CD1c-positive myeloid dendritic cell (primary cell): Measurements from ENCODE around the gene GPR78.
"Not testable (repeated sequence)": the region's sequence is repeated elsewhere in the genome, so short reads cannot be mapped to it uniquely, and the experiment has no call there.

ENCODE experiments used
- DNase-seq: peaks from one replicate; pipeline ENCODE4 v3.0.0-alpha.2; 2016; ENCODE audit errors: extremely low spot score

GPR78 gene

DNA sequence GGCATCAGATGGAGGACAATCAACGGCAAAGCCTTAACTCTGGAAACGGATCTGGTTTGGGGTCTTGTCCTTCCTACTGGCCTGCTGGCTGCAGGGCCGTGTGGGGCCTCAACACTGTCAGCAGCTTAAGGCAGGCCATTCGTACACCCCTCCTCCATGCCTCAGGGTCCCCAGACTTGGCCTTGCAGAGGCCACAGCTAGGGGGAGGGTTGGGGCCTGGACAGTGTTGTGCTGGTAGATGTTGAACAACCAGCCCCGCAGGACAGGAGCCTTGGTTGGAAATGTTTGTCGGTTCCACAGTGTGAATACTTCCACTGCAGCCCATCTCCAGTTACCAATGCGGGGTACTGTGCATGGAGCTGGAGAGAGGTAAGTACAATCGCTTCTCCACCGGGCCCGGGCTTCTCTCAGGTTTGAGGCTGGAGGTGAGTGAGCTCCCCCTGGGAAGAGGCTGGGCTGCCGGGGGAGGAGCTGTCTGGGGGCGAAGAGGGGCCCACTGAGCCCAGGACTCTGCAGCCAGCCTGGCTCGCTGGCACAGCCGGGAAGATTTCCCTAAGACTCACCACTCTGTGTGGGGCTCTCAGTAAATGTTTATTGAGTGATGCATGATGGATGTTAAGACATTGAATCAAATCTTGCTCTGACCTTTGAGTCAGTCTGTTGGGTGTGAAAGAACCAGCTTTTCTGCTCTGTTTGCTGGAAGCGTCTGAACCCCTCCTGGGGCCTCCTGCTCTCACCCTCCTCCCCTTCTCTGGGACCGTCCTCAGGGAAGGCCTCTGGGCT is 19.7 kb upstream of the GPR78 start:
- no peak for DNase-seq

DNA sequence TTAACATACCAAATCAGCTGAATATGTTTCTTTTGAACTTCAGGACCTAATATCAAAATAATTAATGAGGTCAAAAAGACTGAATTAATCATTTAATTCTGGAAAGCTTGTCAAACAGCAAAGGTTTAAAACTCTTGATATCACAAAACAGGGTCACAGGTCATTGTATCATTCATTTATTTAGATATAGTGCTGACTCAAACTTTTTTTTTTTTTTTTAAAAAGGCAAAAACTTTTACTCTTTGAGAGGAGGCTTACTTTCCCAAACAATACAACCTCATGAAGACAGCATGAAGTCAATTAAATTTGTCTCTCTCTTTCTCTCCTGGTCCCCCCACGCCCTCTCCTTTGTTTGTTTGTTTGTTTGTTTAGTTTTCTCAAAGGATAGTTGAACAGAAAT is 15.6 kb upstream of the GPR78 start:
- DNase-seq = no peak

DNA sequence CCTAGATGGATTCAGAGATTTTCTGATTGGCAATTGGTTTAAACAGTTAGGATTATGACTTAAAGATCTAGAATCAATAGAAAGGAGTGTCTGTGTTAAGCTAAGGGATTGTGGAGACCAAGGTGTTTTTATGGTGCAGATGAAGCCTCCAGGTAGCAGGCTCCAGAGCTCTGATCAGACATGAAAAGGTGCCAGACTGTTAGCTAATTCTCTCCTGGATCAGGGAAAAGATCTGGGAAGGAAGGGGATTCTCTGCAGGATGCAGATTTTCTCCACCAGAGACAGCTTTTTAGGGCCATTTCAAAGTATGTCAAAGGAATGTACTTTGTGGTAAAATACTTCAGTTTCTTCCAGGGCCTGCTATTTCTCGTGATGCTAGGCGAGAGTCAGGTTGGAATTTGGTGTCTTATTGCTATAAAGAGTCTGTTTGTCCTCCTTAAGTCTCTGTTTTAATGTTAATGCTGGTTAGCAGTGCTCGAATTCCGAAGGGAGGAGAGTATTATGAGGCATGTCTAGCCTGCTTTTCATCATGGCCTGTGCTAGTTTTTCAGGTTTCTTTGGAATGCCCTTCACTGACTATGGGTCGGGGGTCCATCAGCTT is 12.0 kb upstream of the GPR78 start:
- DNase-seq = no peak

DNA sequence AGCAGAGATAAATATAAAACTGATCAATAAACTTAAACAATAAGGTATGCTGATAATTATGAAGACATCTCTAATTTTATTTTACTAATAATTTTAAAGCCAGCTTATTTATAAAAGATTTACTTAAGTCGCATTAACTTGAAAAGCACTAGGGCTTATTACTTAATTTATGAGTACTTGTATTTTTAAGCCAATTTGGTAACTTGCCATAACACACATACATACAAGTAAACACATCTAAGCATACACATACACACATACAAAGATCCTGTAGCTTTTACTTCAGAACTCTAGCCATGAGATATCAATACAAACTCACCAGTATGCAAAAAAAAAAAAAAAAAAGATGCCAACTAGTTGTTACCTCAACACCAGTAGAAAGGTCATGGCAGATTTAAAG is 10.0 kb upstream of the GPR78 start:
- no peak for DNase-seq

DNA sequence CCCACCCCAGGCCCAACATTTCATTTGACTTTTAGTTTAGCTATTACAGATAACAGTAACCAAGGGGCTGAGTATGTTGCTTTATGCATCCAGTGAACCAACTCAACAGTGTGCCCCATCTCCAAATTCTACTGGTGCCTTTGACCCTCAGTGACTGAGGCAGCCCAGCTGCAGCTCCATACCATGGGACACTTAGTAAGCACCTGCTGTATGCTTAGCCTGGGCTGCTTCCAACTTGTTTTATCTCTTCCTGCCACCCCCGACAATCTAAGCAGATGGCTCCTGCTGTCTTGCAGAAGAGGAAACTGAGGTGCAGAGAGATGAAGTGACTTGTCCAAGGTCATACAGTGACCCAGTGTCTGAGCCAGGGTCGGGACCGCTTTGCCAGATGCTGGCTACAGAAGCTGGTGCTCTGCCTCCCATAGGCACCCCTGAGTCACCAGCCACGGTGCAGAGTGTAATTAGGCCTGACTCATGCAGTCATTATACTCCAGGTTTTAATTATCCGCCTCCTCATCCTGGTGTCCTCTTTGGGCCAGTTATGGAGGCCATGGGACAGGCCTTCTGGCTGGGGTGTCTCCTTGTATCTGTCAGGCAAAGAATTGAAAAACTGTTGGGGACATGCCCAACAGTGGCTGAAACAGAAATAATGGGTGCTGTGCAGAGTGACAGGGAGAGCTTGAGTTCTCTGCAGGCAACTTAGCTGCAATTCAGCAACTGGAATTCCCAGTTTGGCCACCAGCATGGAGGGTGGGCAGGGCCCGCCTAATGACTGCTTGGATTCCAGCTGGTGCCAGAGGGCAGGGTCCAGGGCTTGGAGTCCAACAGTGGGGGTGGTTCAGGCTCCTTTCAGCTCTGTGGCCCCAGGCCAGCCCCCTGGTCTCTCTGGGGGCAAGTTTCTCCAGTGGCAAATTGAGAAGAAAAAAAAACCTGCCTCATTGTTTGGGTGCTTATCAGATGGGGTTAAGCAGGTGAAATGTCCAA is 8.2 kb upstream of the GPR78 start:
- no peak for DNase-seq

DNA sequence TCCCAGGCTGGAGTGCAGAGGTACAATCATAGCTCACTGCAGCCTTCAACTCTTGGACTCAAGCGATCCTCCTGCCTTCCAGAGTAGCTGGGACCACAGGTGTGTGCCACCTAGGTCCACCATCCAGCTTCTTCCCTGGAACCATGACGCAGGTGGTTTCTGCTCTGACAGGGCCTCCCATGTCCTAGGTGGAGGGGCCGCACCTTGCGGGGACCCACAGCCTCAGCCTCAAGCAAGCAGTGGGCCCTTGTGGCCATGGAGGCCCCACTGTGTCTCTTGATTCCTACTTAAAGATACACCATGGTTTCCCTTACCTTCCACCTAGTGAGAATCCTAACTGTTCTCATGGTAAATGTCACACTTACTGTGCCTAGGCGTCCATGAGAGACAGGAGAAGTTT is 6.9 kb upstream of the GPR78 start:
- DNase-seq = no peak

DNA sequence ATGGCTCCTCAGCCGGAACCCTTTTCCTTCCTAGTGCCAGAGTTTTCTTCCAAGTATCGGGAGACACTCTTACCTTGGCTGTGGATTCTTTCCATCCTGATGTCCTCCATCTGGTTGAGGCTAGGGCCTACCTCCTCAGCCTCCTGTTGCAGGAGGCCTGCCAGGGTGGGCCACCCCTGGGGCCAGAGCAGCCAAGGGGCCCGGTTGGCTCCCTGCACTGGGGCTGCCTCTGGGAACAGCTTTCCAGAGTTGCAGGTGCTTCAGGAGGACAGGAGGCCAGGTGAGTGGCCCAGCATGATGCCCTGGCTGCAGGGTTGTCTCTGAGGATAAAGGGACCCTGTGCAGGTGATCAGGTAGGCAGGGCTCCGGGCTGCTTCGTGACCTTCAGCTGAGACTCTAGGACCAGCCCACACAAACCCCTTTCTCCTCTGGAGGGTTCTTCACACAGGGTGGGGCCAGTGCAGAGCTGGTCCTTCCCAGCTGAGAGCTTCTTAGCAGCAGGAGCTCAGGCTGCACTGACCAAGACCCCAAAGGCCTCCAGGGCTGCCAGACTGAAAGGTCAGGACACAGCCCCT is 5.3 kb upstream of the GPR78 start:
- DNase-seq = no peak

DNA sequence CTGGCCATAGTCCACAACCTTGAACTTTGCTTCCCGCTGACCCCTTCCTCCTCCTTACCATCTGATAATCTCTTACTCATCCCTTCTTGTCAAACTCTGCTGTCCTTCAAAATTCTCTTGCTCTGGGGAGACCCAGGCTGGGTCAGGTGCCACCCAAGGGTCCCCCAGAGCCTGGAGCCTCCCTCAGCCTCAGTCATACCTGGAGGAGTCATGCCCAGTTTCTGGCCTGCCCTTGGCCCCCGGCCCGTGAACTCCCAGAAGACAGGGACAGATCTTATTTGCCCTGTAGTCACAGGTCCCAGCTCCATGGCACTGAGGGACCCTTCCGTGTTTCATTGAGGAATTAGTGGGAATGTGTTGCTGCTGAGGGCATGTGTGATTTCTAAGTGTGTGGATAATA is 4.7 kb upstream of the GPR78 start:
- no peak for DNase-seq

DNA sequence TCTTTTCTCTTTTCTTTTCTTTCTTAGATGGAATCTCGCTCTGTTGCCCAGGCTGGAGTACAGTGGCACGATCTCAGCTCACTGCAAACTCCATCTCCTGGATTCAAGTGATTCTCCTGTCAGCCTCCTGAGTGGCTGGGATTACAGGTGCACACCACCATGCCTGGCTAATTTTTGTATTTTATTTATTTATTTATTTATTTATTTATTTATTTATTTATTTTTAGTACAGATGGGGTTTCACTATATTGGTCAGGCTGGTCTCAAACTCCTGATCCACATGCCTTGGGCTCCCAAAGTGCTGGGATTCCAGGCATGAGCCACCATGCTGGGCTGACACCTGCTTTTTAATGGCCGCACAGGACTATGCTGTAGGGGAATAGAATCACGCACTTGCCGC is 3.6 kb upstream of the GPR78 start:
- DNase-seq = not testable (repeated sequence)

DNA sequence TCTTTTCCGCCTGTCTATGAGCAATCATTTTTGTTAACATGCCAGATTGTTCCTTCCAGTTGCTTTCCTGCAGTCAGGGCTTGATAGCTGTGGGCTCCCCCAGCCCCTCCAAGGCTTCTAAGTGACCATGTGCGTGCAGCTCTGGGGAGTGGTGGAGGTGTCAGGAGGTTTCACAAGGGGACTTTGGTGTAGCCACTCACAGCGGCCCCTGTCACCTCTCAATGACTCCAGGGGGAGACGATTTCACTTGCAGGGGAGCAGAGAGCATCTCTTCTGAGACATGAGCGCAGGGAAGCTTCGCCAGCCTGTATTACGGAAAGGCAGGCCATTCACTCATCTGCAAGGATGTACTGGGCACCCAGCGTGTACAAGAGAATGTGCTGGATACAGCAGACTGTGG is 3.1 kb upstream of the GPR78 start:
- DNase-seq = no peak

DNA sequence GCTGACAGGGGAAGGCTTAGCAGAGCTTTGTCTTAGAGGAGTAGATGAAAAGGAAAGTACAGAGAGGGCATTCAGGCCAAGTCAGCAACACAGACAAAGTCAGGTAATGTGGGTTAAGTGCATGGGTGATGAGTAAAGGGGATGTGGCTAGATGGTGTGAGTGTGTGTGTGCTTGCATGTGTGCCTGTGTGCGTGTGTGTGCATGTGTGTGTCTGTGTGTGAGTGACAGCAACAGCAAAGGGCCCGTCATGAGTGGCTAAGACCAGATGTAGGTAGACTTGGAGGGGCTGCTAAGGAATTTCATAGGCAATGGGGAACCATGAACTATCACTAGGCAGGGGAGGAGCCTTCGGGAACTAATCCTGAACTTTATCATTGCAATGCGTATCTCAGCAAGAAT is 2.2 kb upstream of the GPR78 start:
- DNase-seq = no peak

DNA sequence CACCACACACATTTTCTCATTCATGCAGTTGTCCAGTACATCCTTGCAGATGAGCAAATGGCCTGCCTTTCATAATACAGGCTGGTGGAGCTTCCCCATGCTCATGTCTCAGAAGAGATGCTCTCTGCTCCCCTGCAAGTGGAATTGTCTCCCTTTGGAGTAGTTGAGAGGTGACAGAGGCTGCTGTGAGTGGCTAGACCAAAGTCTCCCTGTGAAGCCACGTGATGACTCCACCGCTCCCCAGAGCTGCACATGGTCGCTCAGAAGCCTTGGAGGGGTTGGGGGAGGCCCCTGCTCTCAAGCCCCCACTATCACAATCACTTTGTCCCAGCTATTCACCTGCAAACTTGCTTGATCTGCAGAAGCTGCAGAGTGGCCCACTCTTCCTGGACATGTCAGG is 1.5 kb upstream of the GPR78 start:
- DNase-seq = no peak

DNA sequence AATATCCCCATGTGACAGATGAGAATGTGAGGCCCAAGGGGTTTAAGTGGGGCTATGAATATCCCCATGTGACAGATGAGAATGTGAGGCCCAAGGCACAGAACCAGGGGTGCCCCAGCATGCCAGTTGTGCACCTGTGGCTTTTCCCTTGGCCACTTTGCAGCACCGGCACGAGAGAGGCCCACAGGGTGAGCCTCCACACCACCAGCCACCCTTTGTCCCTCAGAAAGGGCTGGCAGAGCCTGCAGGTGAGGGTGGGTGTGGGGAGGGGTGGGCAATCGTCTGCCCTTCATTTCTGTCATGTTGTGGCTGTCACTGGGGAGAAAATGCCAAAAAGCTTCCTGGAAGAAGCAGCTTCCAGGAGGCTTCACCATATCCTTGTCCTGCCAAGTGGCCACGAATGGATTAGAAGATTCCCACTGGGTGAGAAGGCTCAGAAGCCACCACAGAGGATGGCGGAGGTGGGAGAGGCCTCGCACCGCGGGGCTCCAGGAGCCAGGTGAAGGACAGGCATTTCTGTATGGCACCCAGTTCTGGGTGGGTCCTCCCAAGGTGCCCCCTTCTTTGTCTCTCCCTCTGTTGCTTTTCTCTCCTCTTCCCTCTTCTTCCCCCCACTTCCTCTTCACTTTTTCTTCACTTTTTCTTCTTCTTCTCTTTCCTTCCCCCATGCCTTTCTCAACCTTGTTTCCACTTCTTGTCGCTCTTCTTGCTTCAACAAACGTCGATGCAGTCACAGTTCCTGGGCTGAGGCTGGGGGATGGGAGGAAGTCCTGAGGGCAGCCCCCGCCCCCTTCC is 469 bp upstream of the GPR78 start:
- DNase-seq = no peak

DNA sequence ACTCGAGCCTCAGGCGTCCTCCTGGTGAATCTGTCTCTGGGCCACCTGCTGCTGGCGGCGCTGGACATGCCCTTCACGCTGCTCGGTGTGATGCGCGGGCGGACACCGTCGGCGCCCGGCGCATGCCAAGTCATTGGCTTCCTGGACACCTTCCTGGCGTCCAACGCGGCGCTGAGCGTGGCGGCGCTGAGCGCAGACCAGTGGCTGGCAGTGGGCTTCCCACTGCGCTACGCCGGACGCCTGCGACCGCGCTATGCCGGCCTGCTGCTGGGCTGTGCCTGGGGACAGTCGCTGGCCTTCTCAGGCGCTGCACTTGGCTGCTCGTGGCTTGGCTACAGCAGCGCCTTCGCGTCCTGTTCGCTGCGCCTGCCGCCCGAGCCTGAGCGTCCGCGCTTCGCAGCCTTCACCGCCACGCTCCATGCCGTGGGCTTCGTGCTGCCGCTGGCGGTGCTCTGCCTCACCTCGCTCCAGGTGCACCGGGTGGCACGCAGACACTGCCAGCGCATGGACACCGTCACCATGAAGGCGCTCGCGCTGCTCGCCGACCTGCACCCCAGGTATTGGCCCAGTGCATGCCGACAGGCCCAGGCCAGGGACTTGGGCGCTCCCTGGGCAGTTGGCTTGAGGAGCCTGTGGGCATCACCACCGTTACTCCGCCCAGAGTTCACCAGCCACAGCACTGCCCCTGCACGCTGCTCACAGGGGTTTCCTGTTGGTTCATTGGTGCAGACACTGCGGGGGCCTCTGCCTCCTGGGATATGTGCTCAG is 1.1 kb downstream of the GPR78 start:
- no peak for DNase-seq

DNA sequence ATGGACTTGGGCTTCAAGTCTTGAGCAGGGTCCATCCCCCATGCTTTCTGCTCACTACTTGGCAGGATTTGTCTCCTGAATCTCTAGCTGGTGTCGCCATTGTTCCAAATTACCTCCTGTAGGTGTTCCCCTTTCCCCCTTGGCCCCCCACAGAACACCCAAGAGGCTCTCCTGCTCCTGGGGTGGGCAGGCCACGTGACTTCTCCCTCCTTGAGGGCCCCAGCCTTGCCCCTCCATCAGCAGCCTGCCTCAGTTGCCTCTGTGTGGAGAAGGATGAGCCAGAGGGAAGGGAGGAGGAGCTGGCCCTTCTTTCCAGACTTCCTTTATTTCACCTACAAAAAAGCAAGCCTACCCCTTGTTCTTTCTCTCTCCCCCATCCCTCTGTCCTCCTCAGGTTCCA is 1.8 kb downstream of the GPR78 start:
- no peak for DNase-seq

DNA sequence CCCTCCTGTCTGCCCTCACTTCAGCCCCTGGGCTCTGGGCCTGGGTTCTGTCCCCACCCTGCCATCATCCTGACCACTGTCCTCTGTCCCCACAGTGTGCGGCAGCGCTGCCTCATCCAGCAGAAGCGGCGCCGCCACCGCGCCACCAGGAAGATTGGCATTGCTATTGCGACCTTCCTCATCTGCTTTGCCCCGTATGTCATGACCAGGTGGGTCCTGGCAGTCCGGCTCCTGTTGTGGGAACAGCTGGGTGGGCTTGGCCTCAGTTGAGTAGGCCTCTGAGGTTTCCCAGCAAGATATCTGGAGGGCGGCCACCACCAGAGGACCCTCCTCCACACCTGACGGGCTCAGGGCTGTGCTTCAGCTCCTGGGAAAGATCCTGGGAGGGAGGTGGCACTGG is 2.2 kb downstream of the GPR78 start:
- DNase-seq = no peak

DNA sequence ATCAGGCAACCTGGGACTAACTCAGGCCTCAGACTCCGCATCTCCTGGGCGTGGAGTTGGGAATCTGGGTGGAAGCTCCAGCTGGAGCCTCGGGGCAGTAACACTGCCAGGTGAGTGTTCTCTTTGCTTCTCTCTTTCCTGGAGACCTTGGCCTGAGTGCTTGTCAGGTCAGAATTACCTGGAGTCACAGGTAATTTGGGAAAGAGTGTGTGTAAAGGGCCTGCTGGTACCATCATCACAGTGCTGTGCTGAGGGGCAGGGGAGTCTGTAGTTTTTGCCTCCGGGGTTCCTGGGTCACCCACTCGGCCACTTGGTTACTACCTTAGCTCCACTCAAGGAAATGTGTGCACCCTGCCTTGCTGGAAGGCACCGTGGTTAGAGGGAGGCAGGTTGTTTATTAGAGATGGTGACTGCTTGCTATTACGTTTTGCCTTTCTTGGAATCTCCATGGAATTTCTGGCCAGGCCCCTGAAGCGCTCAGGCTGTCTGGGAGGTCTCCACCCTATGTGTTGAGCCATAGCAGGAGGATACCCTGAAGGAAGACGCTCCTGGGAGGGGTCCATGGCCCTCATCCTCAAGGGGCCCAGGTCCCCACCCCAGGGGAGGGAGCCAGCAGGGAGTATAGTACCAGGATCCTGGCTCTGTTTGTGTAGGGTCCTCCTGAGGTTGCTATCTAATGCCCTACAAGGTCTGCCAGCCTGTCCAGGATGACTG is 2.9 kb downstream of the GPR78 start:
- no peak for DNase-seq

DNA sequence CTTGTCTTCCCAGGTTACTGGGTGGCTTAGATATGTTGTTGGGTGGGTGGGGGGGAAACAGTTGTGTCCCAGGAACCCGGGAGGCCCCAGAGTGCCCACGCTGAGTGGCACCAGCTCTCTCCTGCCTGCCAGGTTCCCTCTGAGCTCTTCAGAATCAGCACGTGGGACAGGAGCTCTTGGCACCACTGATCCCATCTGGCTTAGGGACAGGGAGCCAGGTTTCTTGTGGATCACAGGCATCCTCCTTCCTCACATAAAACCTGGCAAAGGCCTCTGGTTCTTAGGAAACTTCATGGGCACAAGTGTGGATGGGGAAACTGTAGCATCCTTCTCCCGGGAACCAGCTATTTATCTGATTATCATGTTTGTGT is 3.4 kb downstream of the GPR78 start:
- no peak for DNase-seq

DNA sequence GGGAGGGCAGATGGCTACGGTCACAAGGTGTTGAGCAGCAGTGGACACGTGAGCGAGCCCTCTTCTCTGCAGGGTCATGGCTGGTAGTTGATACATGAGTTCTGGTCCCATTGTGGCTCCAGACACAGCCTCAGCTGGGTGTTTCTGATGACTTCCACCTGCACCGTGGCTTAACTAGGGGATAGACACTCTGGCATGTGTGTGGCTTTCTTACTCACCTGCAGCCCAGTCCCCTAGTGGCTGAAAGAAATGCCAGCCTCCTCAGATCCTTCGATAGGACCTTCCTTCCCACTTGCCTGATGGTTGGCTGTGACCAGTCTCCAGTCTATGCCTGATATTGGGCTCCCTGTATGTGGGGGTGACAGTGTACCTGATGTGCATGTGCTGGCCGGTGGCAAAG is 5.0 kb downstream of the GPR78 start:
- DNase-seq = no peak

DNA sequence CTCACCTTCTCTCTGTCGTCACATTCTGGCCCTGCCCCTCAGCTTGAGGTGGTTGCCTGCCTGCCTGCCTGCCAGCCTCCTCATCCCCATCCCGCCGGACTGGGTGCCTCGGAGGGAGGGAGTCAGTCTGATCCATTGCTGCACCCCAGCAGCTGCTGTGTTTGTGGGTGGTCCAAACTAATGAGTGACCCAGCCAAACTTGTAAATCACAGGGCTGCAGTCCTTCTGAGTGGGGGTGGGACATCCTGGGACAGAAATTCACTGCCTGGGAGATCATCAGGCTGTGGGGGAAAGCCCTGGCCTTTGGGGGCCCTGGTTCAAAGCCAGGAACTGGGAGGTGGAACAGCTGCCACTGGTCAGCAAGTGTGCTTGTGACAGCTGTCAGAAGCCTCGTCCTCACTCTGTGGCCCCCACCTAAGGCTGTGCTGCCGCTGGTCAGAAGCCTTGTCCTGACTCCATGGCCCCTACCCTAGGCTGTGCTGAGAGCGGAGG is 5.6 kb downstream of the GPR78 start:
- no peak for DNase-seq
